C4-2B (cell line): Measurements from ENCODE around the gene PRIMA1.
"Not testable (repeated sequence)": the region's sequence is repeated elsewhere in the genome, so short reads cannot be mapped to it uniquely, and the experiment has no call there.

Experiments used
- H3K27ac ChIP-seq: fragments of 450-650 bp; 2 replicates; pipeline ENCODE4 v1.5.1; 2017
- ZFX ChIP-seq: fragments of 450-650 bp; IDR thresholded peaks from 2 replicates; pipeline ENCODE4 v1.6.1; 2017
- TF ChIP-seq, protein P1 (sequence below): fragments of 450-650 bp; conservative IDR thresholded peaks from 2 replicates; pipeline ENCODE4 v1.5.1; 2017; ENCODE audit warnings: mild to moderate bottlenecking

The PRIMA1 gene

DNA sequence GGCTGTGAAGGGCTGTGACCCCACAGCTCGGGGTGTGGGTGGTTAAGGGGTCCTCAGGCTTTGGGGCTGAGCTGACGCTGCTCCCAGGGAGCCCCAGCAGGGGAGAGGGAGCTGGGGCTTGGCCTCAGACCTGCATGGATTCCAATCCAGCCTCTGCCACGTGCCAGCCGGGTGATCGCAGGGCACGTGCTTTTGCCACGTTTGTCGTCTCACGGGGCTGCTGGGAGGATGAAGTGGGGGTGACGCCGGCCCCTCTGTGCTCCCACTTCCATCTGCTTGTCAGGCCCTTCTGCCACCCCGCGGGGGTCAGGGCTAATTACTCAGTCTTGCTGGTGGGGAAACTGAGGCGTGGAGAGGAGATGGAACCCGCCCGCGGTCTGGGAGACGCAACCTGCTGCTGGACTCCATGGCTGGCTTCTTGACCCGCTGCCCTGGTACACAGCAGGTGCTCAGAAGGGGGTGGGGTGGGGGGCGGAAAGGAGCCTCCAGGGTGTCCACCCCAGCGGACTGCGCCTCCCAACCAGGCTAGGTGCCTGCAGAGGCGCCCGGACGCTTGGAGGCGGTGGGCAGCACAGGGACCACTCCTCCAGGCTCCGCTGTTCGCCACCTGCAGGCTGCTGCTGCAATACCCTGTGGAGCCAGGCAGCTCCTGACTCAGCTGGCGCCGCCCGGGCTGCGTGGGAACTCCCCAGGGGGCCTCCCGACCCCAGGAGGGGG, 36.4 kb upstream of the PRIMA1 start:
- H3K27ac ChIP-seq, result no peak overlapping the region
- TF ChIP-seq, protein P1, sequence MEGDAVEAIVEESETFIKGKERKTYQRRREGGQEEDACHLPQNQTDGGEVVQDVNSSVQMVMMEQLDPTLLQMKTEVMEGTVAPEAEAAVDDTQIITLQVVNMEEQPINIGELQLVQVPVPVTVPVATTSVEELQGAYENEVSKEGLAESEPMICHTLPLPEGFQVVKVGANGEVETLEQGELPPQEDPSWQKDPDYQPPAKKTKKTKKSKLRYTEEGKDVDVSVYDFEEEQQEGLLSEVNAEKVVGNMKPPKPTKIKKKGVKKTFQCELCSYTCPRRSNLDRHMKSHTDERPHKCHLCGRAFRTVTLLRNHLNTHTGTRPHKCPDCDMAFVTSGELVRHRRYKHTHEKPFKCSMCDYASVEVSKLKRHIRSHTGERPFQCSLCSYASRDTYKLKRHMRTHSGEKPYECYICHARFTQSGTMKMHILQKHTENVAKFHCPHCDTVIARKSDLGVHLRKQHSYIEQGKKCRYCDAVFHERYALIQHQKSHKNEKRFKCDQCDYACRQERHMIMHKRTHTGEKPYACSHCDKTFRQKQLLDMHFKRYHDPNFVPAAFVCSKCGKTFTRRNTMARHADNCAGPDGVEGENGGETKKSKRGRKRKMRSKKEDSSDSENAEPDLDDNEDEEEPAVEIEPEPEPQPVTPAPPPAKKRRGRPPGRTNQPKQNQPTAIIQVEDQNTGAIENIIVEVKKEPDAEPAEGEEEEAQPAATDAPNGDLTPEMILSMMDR, result no peak
- no peak for TF ChIP-seq ZFX

DNA sequence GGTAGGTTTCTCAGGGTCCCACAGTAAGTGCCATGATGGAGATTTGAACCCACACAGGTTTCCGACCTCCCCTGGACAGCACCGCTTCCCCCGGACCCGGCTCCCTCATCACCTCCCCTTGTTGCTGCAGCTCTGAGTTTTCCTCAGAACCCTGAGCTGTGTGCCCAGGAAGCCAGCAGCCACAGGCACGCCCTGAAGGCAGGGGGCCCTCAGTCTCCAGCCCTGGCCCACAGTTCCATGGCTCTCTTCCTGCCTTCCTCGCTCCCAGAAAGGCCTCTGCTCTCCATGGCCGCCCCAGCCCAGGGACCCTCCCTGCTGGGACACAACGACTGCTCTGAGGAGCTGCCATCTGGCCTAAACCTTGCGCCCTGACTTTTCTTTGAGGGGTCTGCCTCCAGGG, 35.8 kb upstream of the PRIMA1 start:
- no peak overlapping the region for H3K27ac ChIP-seq
- TF ChIP-seq, protein P1, result no peak
- TF ChIP-seq ZFX, result no peak

DNA sequence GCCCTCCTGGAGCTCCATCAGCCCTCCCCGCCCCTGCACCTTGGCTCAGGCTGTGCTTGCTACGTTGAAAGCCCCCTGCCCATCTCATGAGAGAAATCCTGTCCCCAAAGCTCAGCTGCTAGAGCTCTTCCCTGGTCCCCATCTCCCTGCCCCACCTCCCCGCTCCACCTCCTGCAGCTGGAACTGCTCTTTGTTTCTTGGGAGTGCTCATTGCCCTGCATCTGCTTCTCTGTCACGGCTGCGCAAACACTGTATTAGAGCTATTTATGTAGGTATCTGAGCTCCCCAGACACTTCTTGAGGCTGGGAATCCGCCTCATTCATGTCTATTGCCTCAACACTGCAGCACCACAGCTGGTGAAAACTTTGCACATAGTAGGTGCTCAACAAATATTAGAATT, 32.8 kb upstream of the PRIMA1 start:
- no peak overlapping the region for H3K27ac ChIP-seq
- TF ChIP-seq, protein P1, result no peak
- no peak for TF ChIP-seq ZFX

DNA sequence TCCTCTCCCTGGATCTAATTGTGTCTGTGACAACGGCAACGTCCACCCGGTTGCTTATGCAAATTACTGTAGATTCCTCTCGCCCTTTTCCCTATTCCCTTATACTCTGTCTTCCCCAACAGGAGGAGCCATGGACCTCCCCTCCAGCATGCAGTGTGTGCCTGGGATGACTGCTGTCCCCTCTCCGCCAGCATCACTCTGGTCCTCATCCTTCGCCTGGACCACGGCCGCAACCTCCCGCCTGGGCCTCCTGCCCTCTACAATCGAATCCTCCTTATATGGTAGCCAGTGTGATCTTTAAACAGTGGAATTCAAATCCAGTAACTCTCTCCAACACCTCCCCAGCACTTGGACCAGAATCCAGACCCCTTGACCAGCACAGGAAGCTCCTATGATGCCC, 30.6 kb upstream of the PRIMA1 start:
- H3K27ac ChIP-seq, result no peak overlapping the region
- TF ChIP-seq, protein P1, result no peak

DNA sequence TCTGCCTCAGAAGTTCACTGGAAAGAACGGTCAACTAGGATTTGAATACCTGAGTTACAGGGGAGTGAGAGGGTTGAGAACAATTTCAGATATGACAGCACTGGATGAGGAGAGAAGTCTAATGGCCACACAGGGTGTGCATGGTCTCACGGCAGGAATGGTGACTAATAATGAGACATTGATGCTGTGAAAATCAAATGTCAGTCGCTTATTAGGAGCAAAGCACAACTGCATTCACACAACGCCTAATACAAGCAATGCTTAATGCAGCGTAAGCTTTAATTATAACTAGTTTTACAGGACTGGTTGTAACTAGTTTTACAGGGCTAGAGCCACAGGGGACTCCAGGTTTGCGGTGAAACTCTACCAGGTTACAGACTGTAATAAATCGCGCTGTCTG, 23.4 kb upstream of the PRIMA1 start:
- no peak overlapping the region for H3K27ac ChIP-seq
- TF ChIP-seq, protein P1, result no peak
- TF ChIP-seq ZFX, result no peak

DNA sequence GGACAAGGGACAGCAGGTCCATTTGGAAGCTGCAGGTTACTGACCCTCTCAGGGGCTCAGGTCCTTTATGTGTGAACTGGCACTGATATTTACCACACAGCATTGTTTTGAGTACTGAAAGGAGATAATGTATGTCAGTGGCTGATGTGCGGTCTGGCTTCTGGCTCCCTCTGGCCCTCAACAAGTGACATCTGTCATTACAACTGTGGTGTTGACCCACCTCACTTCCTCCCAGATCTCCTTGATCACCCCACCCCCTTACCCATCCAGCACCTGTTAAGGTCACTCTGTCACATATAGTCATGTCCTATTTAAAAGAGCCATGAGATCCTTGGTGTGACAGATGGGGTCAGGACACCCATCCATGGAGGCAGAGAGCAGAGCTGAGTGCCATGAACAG, 22.7 kb upstream of the PRIMA1 start:
- TF ChIP-seq ZFX, result no peak
- TF ChIP-seq, protein P1, result no peak
- H3K27ac ChIP-seq, result no peak overlapping the region

DNA sequence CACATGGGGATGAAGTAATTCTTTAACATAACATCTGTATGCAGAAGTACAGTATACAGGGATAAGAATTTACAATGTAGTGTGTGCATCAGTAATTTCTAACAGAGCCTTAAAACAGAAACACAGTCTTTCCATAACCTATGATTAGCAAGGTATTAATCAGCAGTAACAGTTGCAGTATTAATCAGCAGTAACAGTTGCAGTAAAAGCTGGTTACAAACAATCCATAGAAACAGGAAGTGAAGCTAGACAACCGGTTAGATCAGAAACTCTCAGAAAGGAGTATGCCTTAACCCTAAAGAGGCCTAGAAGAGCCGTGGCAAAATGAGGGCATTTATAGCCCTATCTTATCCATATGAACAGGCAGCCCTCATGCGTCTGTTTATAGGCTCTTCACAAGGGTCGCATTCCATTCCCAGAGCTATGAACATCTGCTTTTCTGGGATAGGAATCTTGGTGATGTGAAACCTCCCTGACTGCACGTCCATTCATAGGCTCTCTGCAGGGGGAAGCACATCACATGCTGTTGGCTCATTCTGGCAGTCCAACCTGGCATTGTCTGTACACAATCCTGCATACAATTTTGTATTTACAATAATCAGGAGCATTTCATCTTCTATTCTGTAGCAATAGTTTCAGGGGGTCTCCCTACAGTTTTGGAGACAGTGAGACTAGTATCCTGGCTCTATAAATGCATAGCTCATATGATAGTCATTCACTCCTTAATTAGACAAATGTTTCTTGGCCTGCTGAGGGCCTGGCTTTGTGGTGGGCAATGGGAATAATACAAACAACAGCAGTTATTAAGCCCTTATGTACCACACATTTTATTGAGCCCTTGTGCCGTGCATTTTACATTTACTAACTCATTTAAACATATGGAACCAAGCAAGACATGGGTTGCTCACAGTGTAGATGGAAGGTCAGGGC, 21.5 kb upstream of the PRIMA1 start:
- H3K27ac ChIP-seq, result not testable (repeated sequence)
